Loucy (cell line): ENCODE results near the gene CORO2B.

ENCODE experiments used
- H2AFZ ChIP-seq: fragments of 200-600 bp; sonication (generic); 2 replicates; pipeline ENCODE4 v1.6.0; 2016; ENCODE audit warnings: antibody characterized with exemption, mild to moderate bottlenecking, low read length, moderate library complexity
- H3F3A ChIP-seq: fragments of 200-600 bp; 2 replicates; pipeline ENCODE4 v1.6.0; 2016; ENCODE audit warnings: antibody characterized with exemption, low read depth, mild to moderate bottlenecking
- H3K27me3 ChIP-seq: fragments of 200-600 bp; sonication (generic); 2 replicates; pipeline ENCODE4 v1.6.1; 2014; ENCODE audit warnings: low read length, mild to moderate bottlenecking; ENCODE audit not compliant: insufficient read depth, poor library complexity, severe bottlenecking
- H3K36me3 ChIP-seq: fragments of 200-600 bp; sonication (generic); 2 replicates; pipeline ENCODE4 v1.6.1; 2016; ENCODE audit warnings: low read length; ENCODE audit not compliant: insufficient read depth
- H3K4me1 ChIP-seq: fragments of 200-600 bp; sonication (generic); 2 replicates; pipeline ENCODE4 v1.5.1; 2014; ENCODE audit warnings: low read length, mild to moderate bottlenecking; ENCODE audit not compliant: insufficient read depth, poor library complexity, severe bottlenecking
- H3K4me2 ChIP-seq: fragments of 200-600 bp; sonication (generic); 2 replicates; pipeline ENCODE4 v1.6.0; 2014; ENCODE audit warnings: antibody characterized with exemption, low read length, low read depth, mild to moderate bottlenecking; ENCODE audit not compliant: poor library complexity, severe bottlenecking
- H3K4me3 ChIP-seq: fragments of 200-600 bp; sonication (generic); 2 replicates; pipeline ENCODE4 v1.5.1; 2014; ENCODE audit warnings: low read length, mild to moderate bottlenecking, mixed read lengths; ENCODE audit not compliant: poor library complexity, severe bottlenecking
- H3K79me2 ChIP-seq: fragments of 200-600 bp; sonication (generic); 2 replicates; pipeline ENCODE4 v1.6.1; 2014; ENCODE audit warnings: low read length; ENCODE audit not compliant: insufficient read depth
- H3K9ac ChIP-seq: fragments of 200-600 bp; sonication (generic); 2 replicates; pipeline ENCODE4 v1.6.0; 2014; ENCODE audit warnings: mild to moderate bottlenecking, low read depth, low read length, moderate library complexity; ENCODE audit not compliant: poor library complexity, severe bottlenecking
- H3K9me2 ChIP-seq: fragments of 200-600 bp; sonication (generic); replicated peaks from 2 replicates; pipeline ENCODE4 v1.6.1; 2016; ENCODE audit warnings: low read depth, low read length, mixed read lengths
- H3K9me3 ChIP-seq: fragments of 200-600 bp; sonication (generic); 2 replicates; pipeline ENCODE4 v1.6.1; 2014; ENCODE audit warnings: mild to moderate bottlenecking, antibody characterized with exemption, low read length, low read depth; ENCODE audit not compliant: insufficient read depth
- H4K20me1 ChIP-seq: fragments of 200-600 bp; sonication (generic); 2 replicates; pipeline ENCODE4 v1.6.0; 2014; ENCODE audit warnings: antibody characterized with exemption, low read length, mild to moderate bottlenecking; ENCODE audit not compliant: insufficient read depth, poor library complexity, severe bottlenecking
- CTCF ChIP-seq: fragments of 200-600 bp; sonication (generic); conservative IDR thresholded peaks from 2 replicates; pipeline ENCODE4 v1.5.1; 2014; ENCODE audit warnings: mild to moderate bottlenecking, antibody characterized with exemption, low read length
- EZH2phosphoT487 ChIP-seq: fragments of 200-600 bp; IDR thresholded peaks from 2 replicates; pipeline ENCODE4 v1.6.1; 2018; ENCODE audit warnings: antibody characterized with exemption, mild to moderate bottlenecking, moderate library complexity, borderline replicate concordance

Gene CORO2B

GRCh38 chr15:68681836-68682235 lies 103.0 kb downstream of the CORO2B start:
- no peak overlapping the region for H3K4me3 ChIP-seq
- H3K9me3 ChIP-seq: no peaks in the 10 kb centered on the region
- H3K4me1 ChIP-seq: no peaks in the 10 kb centered on the region
- H3K9me2 ChIP-seq: no peaks in the 10 kb centered on the region
- H3K4me2 ChIP-seq: no peak overlapping the region
- no peaks in the 10 kb centered on the region for H3F3A ChIP-seq
- no peaks in the 10 kb centered on the region for H3K27me3 ChIP-seq
- H3K36me3 ChIP-seq: no peaks in the 10 kb centered on the region
- H4K20me1 ChIP-seq: no peaks in the 10 kb centered on the region
- H2AFZ ChIP-seq: no peak overlapping the region
- TF ChIP-seq EZH2phosphoT487 (no peak), CTCF (no peak)
- H3K79me2 ChIP-seq: no peaks in the 10 kb centered on the region
- H3K9ac ChIP-seq: no peak overlapping the region

GRCh38 chr15:68682330-68682729 lies 103.5 kb downstream of the CORO2B start:
- no peak overlapping the region for H2AFZ ChIP-seq
- H3K9me3 ChIP-seq: no peaks in the 10 kb centered on the region
- no peaks in the 10 kb centered on the region for H3F3A ChIP-seq
- no peak overlapping the region for H3K4me2 ChIP-seq
- no peaks in the 10 kb centered on the region for H3K9me2 ChIP-seq
- H3K4me3 ChIP-seq: no peak overlapping the region
- TF ChIP-seq CTCF (no peak), EZH2phosphoT487 (no peak)
- H3K36me3 ChIP-seq: no peaks in the 10 kb centered on the region
- no peaks in the 10 kb centered on the region for H4K20me1 ChIP-seq
- H3K79me2 ChIP-seq: no peaks in the 10 kb centered on the region
- no peak overlapping the region for H3K9ac ChIP-seq
- no peaks in the 10 kb centered on the region for H3K27me3 ChIP-seq
- no peaks in the 10 kb centered on the region for H3K4me1 ChIP-seq

GRCh38 chr15:68683026-68683425 lies 104.2 kb downstream of the CORO2B start:
- Histone ChIP-seq H2AFZ (no peak overlapping the region), H3K9ac (no peak overlapping the region), H3K9me2 (no peaks in the 10 kb centered on the region), H3K4me2 (no peak overlapping the region), H3K9me3 (no peaks in the 10 kb centered on the region), H3K36me3 (no peaks in the 10 kb centered on the region), H4K20me1 (no peaks in the 10 kb centered on the region), H3K79me2 (no peaks in the 10 kb centered on the region), H3K4me1 (no peaks in the 10 kb centered on the region), H3K4me3 (no peak overlapping the region), H3K27me3 (no peaks in the 10 kb centered on the region), H3F3A (no peaks in the 10 kb centered on the region)
- TF ChIP-seq CTCF: no peak
- no peak for TF ChIP-seq EZH2phosphoT487
